K562 (cell line): ENCODE results near the gene HDAC7.

Experiments used
- BHLHE40 ChIP-seq: IDR thresholded peaks from 2 replicates; pipeline ENCODE4 v1.6.1; 2011; ENCODE audit warnings: low read length, improper control_type of control experiment
- EP300 ChIP-seq: IDR thresholded peaks from 2 replicates; pipeline ENCODE4 v1.6.1; 2012; ENCODE audit warnings: low read length, improper control_type of control experiment
- GTF3C2 ChIP-seq: IDR thresholded peaks from 3 replicates; pipeline ENCODE4 v1.6.1; 2011; ENCODE audit warnings: borderline replicate concordance, mild to moderate bottlenecking, moderate library complexity; ENCODE audit not compliant: insufficient read length; ENCODE audit errors: extremely low read depth
- JUN ChIP-seq, 2 experiments: sonication (generic) in 1 of 2; formaldehyde crosslinking in 1 of 2; IDR thresholded peaks; 2 replicates each; pipeline versions ENCODE4 v1.6.1 to v1.8.0; 2012 to 2022; ENCODE audit warnings: borderline replicate concordance in 2 of 2, mild to moderate bottlenecking in 2 of 2, improper control_type of control experiment in 1 of 2, low read depth in 1 of 2, low read length in 1 of 2, missing genetic modification reagents in 1 of 2
- POLR2A ChIP-seq: fragments of 450-650 bp; conservative IDR thresholded peaks from 2 replicates; pipeline ENCODE4 v1.6.1; 2016
- ZFP1 ChIP-seq: fragments of 450-650 bp; formaldehyde crosslinking; IDR thresholded peaks from 2 replicates; pipeline ENCODE4 v1.4.0; 2020; ENCODE audit warnings: mild to moderate bottlenecking, mixed read lengths
- ZNF830 ChIP-seq: fragments of 250-450 bp; sonication (Bioruptor Pico); IDR thresholded peaks from 2 replicates; pipeline ENCODE4 v1.5.0; 2021; ENCODE audit warnings: mild to moderate bottlenecking
- TF ChIP-seq, protein P1 (sequence below), 3 experiments: IDR thresholded peaks in 2 of 3; conservative IDR thresholded peaks in 1 of 3; 2 replicates each; pipeline ENCODE4 v1.5.1; 2011 to 2012; ENCODE audit warnings: low read length in 3 of 3, mild to moderate bottlenecking in 3 of 3, control low read depth in 2 of 3, improper control_type of control experiment in 1 of 3, inconsistent platforms in 1 of 3, low read depth in 1 of 3, mixed read lengths in 1 of 3, moderate library complexity in 1 of 3; ENCODE audit not compliant: insufficient read depth in 2 of 3

DNA sequence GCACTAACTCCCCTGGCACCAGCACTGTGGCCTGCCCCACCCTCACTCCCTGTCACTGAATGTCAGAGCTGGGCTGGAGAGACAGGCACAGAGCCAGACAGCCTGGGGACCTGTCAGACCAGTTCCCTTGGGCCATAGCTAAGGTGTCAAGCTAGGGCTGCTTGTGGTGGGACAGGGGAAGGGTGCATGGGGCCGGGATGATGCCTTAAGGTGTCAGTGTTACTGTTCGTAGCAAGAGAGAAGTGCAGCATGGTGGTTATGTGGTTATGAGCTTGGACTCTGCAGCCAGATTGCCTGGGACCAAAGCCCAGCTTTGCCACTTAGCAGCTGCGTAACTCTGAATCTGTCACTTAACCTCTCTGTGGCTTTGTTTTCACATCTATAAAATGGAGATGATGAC is 64.8 kb downstream of the HDAC7 start:
- TF ChIP-seq ZFP1 (no peak), ZNF830 (CRISPR knock-in tag) (no peak), EP300 (no peak), BHLHE40 (no peak), GTF3C2 (no peak), JUN (IDR thresholded peaks at IDR 0.05; ENCODE audit: borderline replicate concordance, low read depth, low read length) (no peak), JUN (CRISPR knock-in tag; IDR thresholded peaks at IDR 0.05; ENCODE audit: borderline replicate concordance) (no peak), POLR2A (no peak)
- TF ChIP-seq, protein P1, sequence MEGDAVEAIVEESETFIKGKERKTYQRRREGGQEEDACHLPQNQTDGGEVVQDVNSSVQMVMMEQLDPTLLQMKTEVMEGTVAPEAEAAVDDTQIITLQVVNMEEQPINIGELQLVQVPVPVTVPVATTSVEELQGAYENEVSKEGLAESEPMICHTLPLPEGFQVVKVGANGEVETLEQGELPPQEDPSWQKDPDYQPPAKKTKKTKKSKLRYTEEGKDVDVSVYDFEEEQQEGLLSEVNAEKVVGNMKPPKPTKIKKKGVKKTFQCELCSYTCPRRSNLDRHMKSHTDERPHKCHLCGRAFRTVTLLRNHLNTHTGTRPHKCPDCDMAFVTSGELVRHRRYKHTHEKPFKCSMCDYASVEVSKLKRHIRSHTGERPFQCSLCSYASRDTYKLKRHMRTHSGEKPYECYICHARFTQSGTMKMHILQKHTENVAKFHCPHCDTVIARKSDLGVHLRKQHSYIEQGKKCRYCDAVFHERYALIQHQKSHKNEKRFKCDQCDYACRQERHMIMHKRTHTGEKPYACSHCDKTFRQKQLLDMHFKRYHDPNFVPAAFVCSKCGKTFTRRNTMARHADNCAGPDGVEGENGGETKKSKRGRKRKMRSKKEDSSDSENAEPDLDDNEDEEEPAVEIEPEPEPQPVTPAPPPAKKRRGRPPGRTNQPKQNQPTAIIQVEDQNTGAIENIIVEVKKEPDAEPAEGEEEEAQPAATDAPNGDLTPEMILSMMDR (IDR thresholded peaks at IDR 0.05 in 2 of 3, conservative IDR thresholded peaks at IDR 0.05 in 1 of 3; ENCODE audit: insufficient read depth in 2 of 3, low read depth in 1 of 3, low read length in 3 of 3) = no peak
